H9 (cell line): ENCODE results near the gene KCNIP3. TPM values are rescaled to one million over a fixed set of nuclear protein-coding genes. Genes with fewer than 3 reads are reported as not detected.
A peak's percentile ranks its signal among the peaks of the same experiment; 100 is the strongest.

Experiments
- DNase-seq: peaks from one replicate; pipeline ENCODE4 v3.0.0-alpha.2; 2017
- H2AFZ ChIP-seq: one replicate; pipeline ENCODE4 v1.6.1; 2013; ENCODE audit warnings: mild to moderate bottlenecking, low read length, control low read depth, moderate library complexity
- H2AK5ac ChIP-seq: 2 replicates; pipeline ENCODE4 v1.6.1; 2013; ENCODE audit warnings: low read length, control low read depth, mixed read lengths; ENCODE audit not compliant: insufficient read length
- H2BK120ac ChIP-seq: one replicate; pipeline ENCODE4 v1.6.1; 2013; ENCODE audit warnings: low read depth, mild to moderate bottlenecking, low read length, control low read depth, inconsistent platforms; ENCODE audit not compliant: poor library complexity, severe bottlenecking
- H2BK12ac ChIP-seq: 2 replicates; pipeline ENCODE4 v1.6.1; 2013; ENCODE audit warnings: low read length, control low read depth, mixed read lengths, low read depth; ENCODE audit not compliant: insufficient read length
- H2BK15ac ChIP-seq: 2 replicates; pipeline ENCODE4 v1.6.1; 2013; ENCODE audit warnings: low read depth, low read length, control low read depth
- H2BK20ac ChIP-seq: one replicate; pipeline ENCODE4 v1.6.1; 2013; ENCODE audit warnings: low read depth, mild to moderate bottlenecking, low read length, control low read depth, inconsistent platforms; ENCODE audit not compliant: poor library complexity, severe bottlenecking
- H2BK5ac ChIP-seq: 2 replicates; pipeline ENCODE4 v1.6.1; 2013; ENCODE audit warnings: low read length, control low read depth, mixed read lengths; ENCODE audit not compliant: insufficient read length
- H3K14ac ChIP-seq: 2 replicates; pipeline ENCODE4 v1.6.1; 2013; ENCODE audit warnings: low read length, control low read depth; ENCODE audit not compliant: insufficient read depth
- H3K18ac ChIP-seq: 2 replicates; pipeline ENCODE4 v1.6.1; 2013; ENCODE audit warnings: low read depth, mild to moderate bottlenecking, mixed read lengths, low read length, control low read depth; ENCODE audit not compliant: insufficient read length
- H3K23ac ChIP-seq: 2 replicates; pipeline ENCODE4 v1.6.1; 2013; ENCODE audit warnings: low read length, control low read depth, mixed read lengths, low read depth; ENCODE audit not compliant: insufficient read length
- H3K23me2 ChIP-seq: 2 replicates; pipeline ENCODE4 v1.6.1; 2013; ENCODE audit warnings: low read depth, mild to moderate bottlenecking, mixed read lengths, low read length, control low read depth; ENCODE audit not compliant: insufficient read length, poor library complexity, severe bottlenecking
- H3K27ac ChIP-seq: 2 replicates; pipeline ENCODE4 v1.5.1; 2013; ENCODE audit warnings: low read length, control low read depth, mixed read lengths, low read depth; ENCODE audit not compliant: insufficient read length
- H3K27me3 ChIP-seq: 2 replicates; pipeline ENCODE4 v1.6.1; 2013; ENCODE audit warnings: low read length, control low read depth, inconsistent platforms; ENCODE audit not compliant: insufficient read depth
- H3K4ac ChIP-seq: 2 replicates; pipeline ENCODE4 v1.6.1; 2013; ENCODE audit warnings: low read depth, mild to moderate bottlenecking, control low read depth, inconsistent platforms, low read length, moderate library complexity
- H3K4me1 ChIP-seq: 2 replicates; pipeline ENCODE4 v1.6.1; 2013; ENCODE audit warnings: low read length, control low read depth, inconsistent platforms; ENCODE audit not compliant: insufficient read depth
- H3K4me2 ChIP-seq: 2 replicates; pipeline ENCODE4 v1.6.1; 2013; ENCODE audit warnings: low read length, control low read depth, mixed read lengths; ENCODE audit not compliant: insufficient read length, insufficient read depth
- H3K56ac ChIP-seq: 2 replicates; pipeline ENCODE4 v1.6.1; 2013; ENCODE audit warnings: low read depth, mild to moderate bottlenecking, mixed read lengths, low read length, control low read depth; ENCODE audit not compliant: insufficient read length
- H3K79me1 ChIP-seq: 2 replicates; pipeline ENCODE4 v1.6.1; 2013; ENCODE audit warnings: low read depth, mild to moderate bottlenecking, moderate library complexity, low read length, control low read depth, inconsistent platforms; ENCODE audit not compliant: insufficient read depth, poor library complexity, severe bottlenecking
- H3K79me2 ChIP-seq: 2 replicates; pipeline ENCODE4 v1.6.1; 2013; ENCODE audit warnings: low read length, control low read depth, inconsistent platforms; ENCODE audit not compliant: insufficient read depth
- H3K9ac ChIP-seq: 2 replicates; pipeline ENCODE4 v1.6.1; 2013; ENCODE audit warnings: low read length, control low read depth, mixed read lengths; ENCODE audit not compliant: insufficient read length; ENCODE audit errors: extremely low read depth
- H3K9me3 ChIP-seq: one replicate; pipeline ENCODE4 v1.6.1; 2013; ENCODE audit warnings: low read depth, low read length, inconsistent platforms; ENCODE audit not compliant: control insufficient read depth
- H3T11ph ChIP-seq: one replicate; pipeline ENCODE4 v1.6.1; 2013; ENCODE audit warnings: mild to moderate bottlenecking, low read length, control low read depth, inconsistent platforms
- H4K20me1 ChIP-seq: one replicate; pipeline ENCODE4 v1.6.1; 2013; ENCODE audit not compliant: control insufficient read depth, insufficient read length, insufficient read depth
- H4K5ac ChIP-seq: 2 replicates; pipeline ENCODE4 v1.6.1; 2013; ENCODE audit warnings: low read depth, mild to moderate bottlenecking, mixed read lengths, low read length, control low read depth; ENCODE audit not compliant: insufficient read length
- H4K8ac ChIP-seq: replicated peaks from 2 replicates; pipeline ENCODE4 v1.6.1; 2013; ENCODE audit warnings: low read length, control low read depth, mixed read lengths, low read depth; ENCODE audit not compliant: insufficient read length
- H4K91ac ChIP-seq: 2 replicates; pipeline ENCODE4 v1.6.1; 2013; ENCODE audit warnings: low read depth, mild to moderate bottlenecking, moderate library complexity, mixed read lengths, low read length, control low read depth; ENCODE audit not compliant: insufficient read length
- H3K27ac Mint-ChIP-seq, 3 experiments: 2 replicates in 2 of 3; 3 replicates in 1 of 3; pipeline ENCODE4 v1.8.0; 2020 to 2021; ENCODE audit warnings: mixed read lengths in 3 of 3, mild to moderate bottlenecking in 1 of 3, moderate library complexity in 1 of 3
- H3K27me3 Mint-ChIP-seq: 2 replicates; pipeline ENCODE4 v1.8.0; 2021; ENCODE audit warnings: low read depth, mild to moderate bottlenecking, moderate library complexity, mixed read lengths
- H3K36me3 Mint-ChIP-seq, 3 experiments: 2 replicates in 2 of 3; 3 replicates in 1 of 3; pipeline ENCODE4 v1.8.0; 2020 to 2021; ENCODE audit warnings: low read depth in 3 of 3, mixed read lengths in 3 of 3; ENCODE audit not compliant: insufficient read depth in 1 of 3
- H3K4me1 Mint-ChIP-seq, 2 experiments: 2 replicates each; pipeline ENCODE4 v1.8.0; 2020; ENCODE audit warnings: mixed read lengths in 2 of 2
- H3K4me3 Mint-ChIP-seq, 2 experiments: 2 replicates in 1 of 2; 3 replicates in 1 of 2; pipeline ENCODE4 v1.8.0; 2020 to 2021; ENCODE audit warnings: mild to moderate bottlenecking in 2 of 2, mixed read lengths in 2 of 2, moderate library complexity in 1 of 2
- H3K9me3 Mint-ChIP-seq, 2 experiments: 2 replicates in 1 of 2; 3 replicates in 1 of 2; pipeline ENCODE4 v1.8.0; 2020; ENCODE audit warnings: mild to moderate bottlenecking in 2 of 2, mixed read lengths in 2 of 2, moderate library complexity in 1 of 2
- CTCF ChIP-seq: fragments of 200-600 bp; sonication (generic); conservative IDR thresholded peaks from 3 replicates; pipeline ENCODE4 v1.8.0; 2021; ENCODE audit warnings: antibody characterized with exemption, mild to moderate bottlenecking
- WGBS: extraction: QIAGEN DNeasy Blood & Tissue Kit; methylation state at CpG from one replicate; pipeline ENCODE4 v1.1.7; 2013; ENCODE audit warnings: missing lambda C conversion rate, low lambda C conversion rate, mixed read lengths; ENCODE audit not compliant: insufficient read length; ENCODE audit errors: extremely low coverage; 5-methylcytosine and 5-hydroxymethylcytosine counted together
- total RNA-seq: library from RNA; stranded (reverse); gene quantifications from 2 replicates; pipeline ENCODE4 v1.2.1, GENCODE V29; 2021

KCNIP3 gene
- total RNA-seq, 1 experiment from 2014 or later = 1.5 TPM

GRCh38 chr2:95327861-95328260 lies 30.7 kb downstream of the KCNIP3 start:
- H2BK15ac ChIP-seq = no peak overlapping the region
- Mint-ChIP-seq H3K9me3 (peaks cover 1 to 3% of the 10 kb centered on the region in 2 experiments; a peak in 2 of 5 replicates), H3K36me3 (no peaks in the 10 kb centered on the region), H3K4me3 (no peak overlapping the region), H3K27ac (peak overlapping the region in 1 of 3 experiments; percentile 78; a peak in 1 of 7 replicates), H3K4me1 (peaks cover 2 to 7% of the 10 kb centered on the region in 2 experiments; a peak in 3 of 4 replicates), H3K27me3 (no peaks in the 10 kb centered on the region; the same call in none of the 2 replicates)
- no peak overlapping the region for H4K5ac ChIP-seq
- H3K18ac ChIP-seq = no peak overlapping the region
- no peaks in the 10 kb centered on the region for H3K9me3 ChIP-seq
- no peaks in the 10 kb centered on the region for H3K4me1 ChIP-seq
- no peak overlapping the region for H3T11ph ChIP-seq
- no peak overlapping the region for H2BK5ac ChIP-seq
- no peak overlapping the region for H2BK120ac ChIP-seq
- no peak for TF ChIP-seq CTCF
- no peak overlapping the region for H3K56ac ChIP-seq
- H3K79me1 ChIP-seq = no peaks in the 10 kb centered on the region
- H3K14ac ChIP-seq = no peak overlapping the region
- no peaks in the 10 kb centered on the region for H4K20me1 ChIP-seq
- no peak for DNase-seq
- no peak overlapping the region for H4K8ac ChIP-seq
- H3K4me2 ChIP-seq = no peak overlapping the region
- H3K23me2 ChIP-seq = no peaks in the 10 kb centered on the region
- H3K4ac ChIP-seq = no peak overlapping the region
- no peak overlapping the region for H2AFZ ChIP-seq
- WGBS = no CpG with 5 or more reads among the region's 7 CpGs
- no peaks in the 10 kb centered on the region for H3K79me2 ChIP-seq
- H3K23ac ChIP-seq = no peak overlapping the region
- H3K9ac ChIP-seq = no peak overlapping the region
- no peak overlapping the region for H2BK12ac ChIP-seq
- no peak overlapping the region for H2BK20ac ChIP-seq
- H3K27ac ChIP-seq = no peak overlapping the region
- H3K27me3 ChIP-seq = no peaks in the 10 kb centered on the region
- H4K91ac ChIP-seq = no peak overlapping the region
- H2AK5ac ChIP-seq = no peak overlapping the region
